Measurements from ENCODE around the gene CRB2.

GRCh38 chr9:123345567-123345955, 10.4 kb upstream of the CRB2 start:
- no peak for TF ChIP-seq CTCF (conservative IDR thresholded peaks at IDR 0.05)
- no peak for TF ChIP-seq ZFX (IDR thresholded peaks at IDR 0.05)

Measured in C4-2B (cell line).